Stimulated activated CD4-positive, alpha-beta T cell treated with anti-CD3 and anti-CD28 coated beads, Interleukin-4, amount 100 ng/mL, for 4 hours (primary cell): ENCODE measurements around the gene ATP2B3.

Experiments used
- DNase-seq, 2 experiments: peaks; one replicate each; pipeline ENCODE4 v3.0.0-alpha.2; 2020

The ATP2B3 gene

GRCh38 chrX:153511784-153512500 lies 5.5 kb upstream of the ATP2B3 start:
- no peak for DNase-seq

- no peak for DNase-seq
Observed at GRCh38 chrX:153512501-153512893, 4.9 kb upstream of the ATP2B3 start.

GRCh38 chrX:153513265-153513664 lies 4.2 kb upstream of the ATP2B3 start:
- no peak for DNase-seq

- no peak for DNase-seq
Observed at GRCh38 chrX:153514259-153514658, 3.2 kb upstream of the ATP2B3 start.

- DNase-seq = no peak
Observed at GRCh38 chrX:153515435-153515834, 2.0 kb upstream of the ATP2B3 start.

- DNase-seq = no peak
Observed at GRCh38 chrX:153516073-153516472, 1.4 kb upstream of the ATP2B3 start.

- DNase-seq = no peak
Observed at GRCh38 chrX:153517946-153518834, 748 bp downstream of the ATP2B3 start.

- DNase-seq = no peak
Observed at GRCh38 chrX:153519569-153520286, 2.3 kb downstream of the ATP2B3 start.

- DNase-seq = no peak
Observed at GRCh38 chrX:153520287-153520917, 3.0 kb downstream of the ATP2B3 start.

GRCh38 chrX:153521034-153521433 lies 3.6 kb downstream of the ATP2B3 start:
- no peak for DNase-seq

GRCh38 chrX:153522259-153522658 lies 4.8 kb downstream of the ATP2B3 start:
- DNase-seq = no peak

- no peak for DNase-seq
Observed at GRCh38 chrX:153523269-153523668, 5.8 kb downstream of the ATP2B3 start.

- no peak for DNase-seq
Observed at GRCh38 chrX:153524234-153524633, 6.8 kb downstream of the ATP2B3 start.

GRCh38 chrX:153525451-153525850 lies 8.0 kb downstream of the ATP2B3 start:
- DNase-seq = no peak

GRCh38 chrX:153526042-153526441 lies 8.6 kb downstream of the ATP2B3 start:
- no peak for DNase-seq

GRCh38 chrX:153526801-153527200 lies 9.4 kb downstream of the ATP2B3 start:
- no peak for DNase-seq

- DNase-seq = no peak
Observed at GRCh38 chrX:153527208-153527607, 9.8 kb downstream of the ATP2B3 start.

- no peak for DNase-seq
Observed at GRCh38 chrX:153530411-153531129, 13.1 kb downstream of the ATP2B3 start.

- DNase-seq = no peak
Observed at GRCh38 chrX:153533091-153533490, 15.6 kb downstream of the ATP2B3 start.

- DNase-seq = no peak
Observed at GRCh38 chrX:153537080-153537479, 19.6 kb downstream of the ATP2B3 start.

GRCh38 chrX:153537526-153538295 lies 20.3 kb downstream of the ATP2B3 start:
- DNase-seq = no peak

- DNase-seq = no peak
Observed at GRCh38 chrX:153538424-153538823, 21.0 kb downstream of the ATP2B3 start.
